Uterus (tissue), 4 donors: ENCODE results near the gene GPR17. TPM values are rescaled to one million over a fixed set of nuclear protein-coding genes. Genes with fewer than 3 reads are reported as not detected.
A peak's percentile ranks its signal among the peaks of the same experiment; 100 is the strongest.

Experiments
- DNase-seq, 2 donors: peaks; one replicate each; pipeline ENCODE4 v3.0.0-alpha.2; 2019 to 2020
- H3K27ac ChIP-seq, 2 donors: fragments of 200-600 bp; sonication (generic); 1 replicate in 1 of 2; 2 replicates in 1 of 2; pipeline ENCODE4 v1.5.1; 2016 to 2018
- H3K27me3 ChIP-seq, 2 donors: fragments of 200-600 bp; sonication (generic); one replicate each; pipeline ENCODE4 v1.5.1; 2018 to 2019; ENCODE audit warnings: control low read depth in 1 of 2
- H3K36me3 ChIP-seq, 2 donors: fragments of 200-600 bp; sonication (generic); one replicate each; pipeline ENCODE4 v1.5.1; 2019; ENCODE audit warnings: control low read depth in 1 of 2
- H3K4me1 ChIP-seq, 2 donors: fragments of 200-600 bp; sonication (generic); one replicate each; pipeline ENCODE4 v1.5.1; 2018 to 2019; ENCODE audit warnings: control low read depth in 1 of 2
- H3K4me3 ChIP-seq, 2 donors: fragments of 200-600 bp; sonication (generic); 1 replicate in 1 of 2; 2 replicates in 1 of 2; pipeline ENCODE4 v1.5.1; 2018 to 2019; ENCODE audit warnings: mild to moderate bottlenecking in 1 of 2
- H3K9me3 ChIP-seq, 2 donors: fragments of 200-600 bp; sonication (generic); one replicate each; pipeline ENCODE4 v1.5.1; 2019; ENCODE audit warnings: control low read depth in 1 of 2
- CTCF ChIP-seq, 4 experiments: fragments of 200-600 bp in 2 of 4; fragments of 450-650 bp in 2 of 4; sonication (generic) in 2 of 4; IDR thresholded peaks; one replicate each; pipeline ENCODE4 v1.5.1; 2016 to 2019; ENCODE audit warnings: antibody characterized with exemption in 4 of 4, mild to moderate bottlenecking in 2 of 4, moderate library complexity in 1 of 4
- POLR2A ChIP-seq, 2 donors: fragments of 450-650 bp; IDR thresholded peaks; one replicate each; pipeline ENCODE4 v1.6.1; 2016; ENCODE audit warnings: antibody characterized with exemption in 2 of 2, mild to moderate bottlenecking in 1 of 2, moderate library complexity in 1 of 2
- intact Hi-C: fragments of 100-400 bp; cut with DNase I; formaldehyde crosslinking; loops from one replicate; pipeline ENCODE4 v1.15.1; 2023; ENCODE audit warnings: low total_unique reads
- total RNA-seq, 4 donors: library from RNA; depleted of rRNA in 3 of 4; stranded (reverse); fragments of >200 nt in 3 of 4; gene quantifications; one replicate each; pipeline versions ENCODE4 v1.1.0 to v1.2.4, GENCODE V29; 2014 to 2023
- donor health status: DM: yes; HTN: yes; CAD: no.

Gene GPR17
- under 1 TPM in 1 of 4 donors, not detected in 3; 0.41 TPM for total RNA-seq

DNA sequence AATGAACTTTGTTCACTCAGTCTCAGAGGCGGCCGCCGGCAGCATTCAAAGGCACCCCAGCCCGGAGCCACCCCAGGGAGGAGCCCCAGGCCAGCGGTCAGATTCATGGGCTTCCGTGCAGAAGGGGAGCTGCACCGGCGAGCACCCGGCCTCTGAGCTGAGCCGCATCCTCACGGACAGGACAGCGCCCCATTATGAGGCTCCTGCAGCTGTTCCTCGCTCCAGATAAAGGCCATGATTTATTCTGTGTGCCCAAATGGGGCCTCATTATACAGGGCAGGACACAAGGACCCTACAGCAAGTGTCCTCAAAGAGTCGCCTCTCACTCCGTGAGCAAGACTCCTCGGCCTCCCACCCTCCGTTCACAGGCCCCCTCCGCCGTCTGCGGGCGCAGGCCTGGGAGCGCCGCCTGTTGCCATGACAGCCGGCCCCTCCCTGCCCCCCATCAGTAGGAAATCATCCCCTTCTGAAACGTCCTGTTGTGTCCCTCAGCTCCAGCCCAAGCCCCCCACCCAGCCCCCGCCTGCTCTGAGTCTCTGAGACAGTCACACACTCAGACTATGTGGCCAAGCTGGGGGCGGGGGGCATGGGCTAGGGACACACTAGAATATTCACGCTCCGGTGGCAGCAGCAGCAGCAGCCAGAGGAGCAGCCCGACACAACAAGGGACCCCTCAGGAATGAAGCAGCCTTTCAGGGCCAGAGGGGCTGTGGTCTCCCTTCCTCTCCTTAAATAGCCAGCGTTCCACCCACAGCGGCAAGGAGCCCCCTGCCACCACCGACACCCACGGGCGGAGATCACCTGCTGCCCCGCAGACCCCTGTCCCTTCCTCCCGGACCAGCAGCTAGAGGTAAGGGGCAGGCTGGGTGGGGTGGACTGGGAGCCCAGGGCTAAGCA lies at the start of gene GPR17:
Gene GPR17, plus strand, starts transcription at position 759 of the 897 bp plus-strand sequence. CDS start 4,583 bp downstream, outside the sequence.
- DNase-seq = no peak
- intact Hi-C loops = no loop called here
- Histone ChIP-seq H3K9me3 (no peaks in the 10 kb centered on the region), H3K27ac (peak within 1 kb of the TSS; percentile 47 to 70), H3K4me3 (no peak within 1 kb of the TSS), H3K4me1 (peaks cover 0 to 4% of the 10 kb centered on the region in 2 donors), H3K36me3 (no peaks in the 10 kb centered on the region), H3K27me3 (no peaks in the 10 kb centered on the region)
- TF ChIP-seq CTCF (IDR thresholded peaks at IDR 0.05) (no peak), POLR2A (IDR thresholded peaks at IDR 0.05) (no peak)

- no peak for DNase-seq
- intact Hi-C loops = no loop called here
- Histone ChIP-seq H3K4me1 (no peaks in the 10 kb centered on the region), H3K36me3 (no peaks in the 10 kb centered on the region), H3K9me3 (no peaks in the 10 kb centered on the region), H3K4me3 (no peak overlapping the region), H3K27ac (no peak overlapping the region), H3K27me3 (no peaks in the 10 kb centered on the region)
- TF ChIP-seq POLR2A (IDR thresholded peaks at IDR 0.05) (no peak), CTCF (IDR thresholded peaks at IDR 0.05) (no peak)
These were observed 49.5 kb upstream of the GPR17 start for GRCh38 chr2:127596311-127597045.

DNA sequence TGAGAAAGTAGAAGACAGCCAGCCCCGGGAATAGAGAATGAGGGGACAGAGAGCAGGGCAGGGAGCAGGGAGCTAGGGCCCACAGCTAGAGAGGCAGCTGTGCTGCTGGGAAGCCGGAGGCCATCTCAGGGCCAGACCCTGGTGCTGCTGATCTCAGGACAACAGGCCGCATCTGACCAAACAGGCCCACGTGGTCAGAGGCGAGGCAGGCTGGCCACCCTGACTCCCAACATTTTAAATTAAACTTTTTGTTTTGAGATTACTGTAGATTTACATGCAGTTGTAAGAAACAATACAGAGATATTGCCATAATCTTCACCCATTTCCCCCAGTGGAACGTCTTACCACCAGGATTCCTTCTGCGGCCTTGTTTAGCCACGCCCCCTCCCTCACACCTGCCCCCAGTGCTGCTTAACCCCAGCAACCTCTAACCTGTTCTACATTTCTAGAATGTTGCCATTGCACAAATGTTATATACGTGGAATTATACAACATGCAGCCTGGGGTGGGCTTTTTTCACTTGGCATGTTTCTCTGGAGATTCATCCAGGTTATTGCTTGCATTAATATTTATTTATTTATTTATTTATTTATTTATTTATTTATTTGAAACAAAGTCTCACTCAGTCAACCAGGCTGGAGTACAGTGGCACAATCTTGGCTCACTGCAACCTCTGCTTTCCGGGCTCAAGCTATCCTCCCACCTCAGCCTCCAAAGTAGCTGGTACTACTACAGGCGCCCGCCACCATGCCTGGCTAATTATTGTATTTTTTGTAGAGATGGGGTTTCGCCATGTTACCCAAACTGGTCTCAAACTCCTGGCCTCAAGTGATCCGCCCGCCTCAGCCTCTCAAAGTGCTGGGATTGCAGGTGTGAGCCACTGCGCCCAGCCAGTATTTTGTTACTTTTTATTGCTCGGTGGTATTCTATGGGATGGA lies 48.6 kb upstream of the GPR17 start:
- Histone ChIP-seq H3K4me1 (no peaks in the 10 kb centered on the region), H3K27me3 (no peaks in the 10 kb centered on the region), H3K27ac (no peak overlapping the region), H3K4me3 (no peak overlapping the region), H3K36me3 (no peaks in the 10 kb centered on the region), H3K9me3 (no peaks in the 10 kb centered on the region)
- intact Hi-C loops = no loop called here
- DNase-seq = no peak
- TF ChIP-seq CTCF (IDR thresholded peaks at IDR 0.05) = no peak

DNA sequence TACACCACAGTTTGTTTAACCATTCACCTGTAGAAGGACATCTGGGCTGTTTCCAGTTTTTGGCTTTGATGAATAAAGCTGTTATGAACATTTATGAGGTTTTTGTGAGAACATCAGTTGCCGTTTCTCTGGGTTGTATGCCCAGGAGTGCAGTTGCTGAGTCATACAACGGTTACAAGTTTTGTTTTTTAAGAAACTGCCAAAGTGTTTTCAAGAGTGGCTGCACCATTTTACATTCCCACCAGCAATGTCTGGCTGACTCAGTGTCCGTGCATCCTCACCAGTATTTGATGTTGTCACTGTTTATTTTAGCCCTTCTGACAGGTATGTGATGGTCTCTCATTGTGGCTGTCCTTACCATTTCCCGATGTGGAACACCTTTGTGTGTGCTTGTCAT lies 48.0 kb upstream of the GPR17 start:
- TF ChIP-seq CTCF (IDR thresholded peaks at IDR 0.05) = no peak
- TF ChIP-seq POLR2A (IDR thresholded peaks at IDR 0.05) = no peak
- no peak for DNase-seq
- intact Hi-C loops = no loop called here
- Histone ChIP-seq H3K4me1 (no peaks in the 10 kb centered on the region), H3K36me3 (no peaks in the 10 kb centered on the region), H3K27me3 (no peaks in the 10 kb centered on the region), H3K9me3 (no peaks in the 10 kb centered on the region), H3K27ac (no peak overlapping the region), H3K4me3 (no peak overlapping the region)
